Hepatocyte (in vitro differentiated cells): ENCODE measurements around the gene SMOC1.

Experiments
- CTCF ChIP-seq: fragments of 200-600 bp; sonication (generic); IDR thresholded peaks from 2 replicates; pipeline ENCODE4 v1.5.1; 2016; ENCODE audit warnings: antibody characterized with exemption, mild to moderate bottlenecking; ENCODE audit not compliant: poor library complexity
- EZH2 ChIP-seq: fragments of 200-600 bp; sonication (generic); IDR thresholded peaks from 2 replicates; pipeline ENCODE4 v1.6.1; 2016; ENCODE audit warnings: antibody characterized with exemption, mild to moderate bottlenecking, borderline replicate concordance
- EZH2phosphoT487 ChIP-seq: fragments of 200-600 bp; sonication (generic); IDR thresholded peaks from one replicate; pipeline ENCODE4 v1.6.1; 2018; ENCODE audit warnings: antibody characterized with exemption, mild to moderate bottlenecking, low read depth, moderate library complexity; ENCODE audit not compliant: unreplicated experiment, severe bottlenecking

- no peak for TF ChIP-seq CTCF
- TF ChIP-seq EZH2 = no peak
- TF ChIP-seq EZH2phosphoT487 = no peak
Measured at GRCh38 chr14:69938751-69939150, 59.5 kb downstream of the SMOC1 start.
